ENCODE measurements around the gene NUP214.

- TF ChIP-seq POLR2AphosphoS5 (IDR thresholded peaks at IDR 0.05; ENCODE audit: insufficient read depth in 1 of 2, low read depth in 1 of 2) (no peak), CTCF (IDR thresholded peaks at IDR 0.05) (no peak)
These were observed 46.7 kb upstream of the NUP214 start for GRCh38 chr9:131078427-131079366.

All from vagina (tissue), 2 donors.